ENCODE measurements around the gene USP30. TPM values are rescaled to one million over a fixed set of nuclear protein-coding genes. Genes with fewer than 3 reads are reported as not detected.

USP30 gene
- total RNA-seq, 1 donor from 2014 or later, result 3.9 TPM

GRCh38 chr12:109134186-109134917, 82.0 kb downstream of the USP30 start:
- no peaks in the 10 kb centered on the region for H3K36me3 ChIP-seq (ENCODE audit: control insufficient read depth, insufficient read depth, low read length)
- no peak overlapping the region for H3K4me3 ChIP-seq (ENCODE audit: low read depth, low read length)
- FAIRE-seq (no peak), DNase-seq (ENCODE audit: low read depth) (peak; percentile 9)
- H3K27me3 ChIP-seq (ENCODE audit: control insufficient read depth, insufficient read depth, low read length), result no peaks in the 10 kb centered on the region
- peak; percentile 54 for TF ChIP-seq CTCF (IDR thresholded peaks at IDR 0.05; ENCODE audit: insufficient read depth, low read length, severe bottlenecking)

GRCh38 chr12:109137055-109137454, 84.7 kb downstream of the USP30 start:
- DNase-seq (ENCODE audit: low read depth) (no peak), FAIRE-seq (no peak)
- Histone ChIP-seq H3K36me3 (ENCODE audit: control insufficient read depth, insufficient read depth, low read length) (no peaks in the 10 kb centered on the region), H3K4me3 (ENCODE audit: low read depth, low read length) (no peak overlapping the region), H3K27me3 (ENCODE audit: control insufficient read depth, insufficient read depth, low read length) (no peaks in the 10 kb centered on the region)
- TF ChIP-seq CTCF (IDR thresholded peaks at IDR 0.05; ENCODE audit: insufficient read depth, low read length, severe bottlenecking), result no peak

Other genes with a start within 250 kb of the USP30 start
- 7.1 and 8.1 TPM in 2 replicates for gene SSH1, start 195.0 kb upstream of the USP30 start, total RNA-seq
- gene DAO, start 172.5 kb upstream of the USP30 start, total RNA-seq, result not detected in 2 replicates
- gene SVOP, start 31.5 kb upstream of the USP30 start, total RNA-seq, result not detected in 2 replicates
- 24.6 and 47.9 TPM in 2 replicates for gene ALKBH2, start 40.9 kb downstream of the USP30 start, total RNA-seq
- gene UNG, start 45.0 kb downstream of the USP30 start, total RNA-seq, result 14.8 and 24.2 TPM in 2 replicates
- 0.79 and 1.4 TPM in 2 replicates for gene ACACB, start 64.0 kb downstream of the USP30 start, total RNA-seq